ENCODE results near the gene TAF5L. TPM values are rescaled to one million over a fixed set of nuclear protein-coding genes. Genes with fewer than 3 reads are reported as not detected.

Gene TAF5L
- total RNA-seq, 4 donors from 2014 or later: 20.5 to 30.4 (median 24.6) TPM

DNA sequence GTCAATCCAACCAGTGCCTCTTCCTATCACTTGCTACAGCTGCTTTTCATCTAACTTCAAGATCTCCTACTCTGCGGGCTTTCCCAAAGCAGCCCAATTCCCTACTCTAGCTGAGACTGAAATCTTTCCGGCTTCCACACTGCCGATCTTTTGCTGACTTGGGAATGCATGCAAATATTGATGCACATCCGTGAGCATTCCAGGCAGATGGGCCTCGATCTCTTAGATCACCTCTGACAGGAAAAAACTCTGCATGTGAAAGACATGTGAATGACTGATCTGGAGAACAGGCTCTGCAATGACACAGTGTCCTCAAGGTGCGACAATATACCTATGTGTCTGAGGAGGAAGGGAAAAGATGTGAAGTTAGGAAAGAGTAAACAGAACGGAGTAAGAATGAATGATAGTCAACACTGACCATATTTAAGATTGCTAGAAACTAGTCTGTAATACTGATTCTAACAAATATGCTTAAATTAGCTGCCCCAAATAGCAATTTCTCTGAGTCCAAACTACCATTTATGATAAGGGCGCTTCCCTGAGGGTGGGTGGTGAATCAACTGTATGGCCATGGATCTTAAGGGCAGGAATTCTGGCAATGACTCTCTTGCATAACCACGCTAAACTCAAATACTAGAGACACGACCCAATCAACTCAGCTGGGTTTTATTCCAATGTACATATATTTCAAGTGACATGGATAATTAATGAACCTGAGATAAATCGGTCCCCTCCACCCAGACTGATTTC is 8.4 kb downstream of the TAF5L start:
- Histone ChIP-seq H3K4me1 (peaks cover 0 to 41% (median 5%) of the 10 kb centered on the region in 3 donors), H3K4me3 (no peak overlapping the region), H3K27ac (no peak overlapping the region), H3K36me3 (peaks cover 0 to 19% of the 10 kb centered on the region in 2 donors), H3K9me3 (no peaks in the 10 kb centered on the region), H3K27me3 (no peaks in the 10 kb centered on the region)
- 74 to 81% methylated on average over 4 to 11 of the region's 11 CpGs for WGBS, 2 donors (ENCODE audit: low coverage in 1 of 2)
- no peak for ATAC-seq
- TF ChIP-seq EP300 (IDR thresholded peaks at IDR 0.05) (no peak), POLR2AphosphoS5 (IDR thresholded peaks at IDR 0.05) (no peak), POLR2A (IDR thresholded peaks at IDR 0.05) (no peak)
- TF ChIP-seq, protein P1, sequence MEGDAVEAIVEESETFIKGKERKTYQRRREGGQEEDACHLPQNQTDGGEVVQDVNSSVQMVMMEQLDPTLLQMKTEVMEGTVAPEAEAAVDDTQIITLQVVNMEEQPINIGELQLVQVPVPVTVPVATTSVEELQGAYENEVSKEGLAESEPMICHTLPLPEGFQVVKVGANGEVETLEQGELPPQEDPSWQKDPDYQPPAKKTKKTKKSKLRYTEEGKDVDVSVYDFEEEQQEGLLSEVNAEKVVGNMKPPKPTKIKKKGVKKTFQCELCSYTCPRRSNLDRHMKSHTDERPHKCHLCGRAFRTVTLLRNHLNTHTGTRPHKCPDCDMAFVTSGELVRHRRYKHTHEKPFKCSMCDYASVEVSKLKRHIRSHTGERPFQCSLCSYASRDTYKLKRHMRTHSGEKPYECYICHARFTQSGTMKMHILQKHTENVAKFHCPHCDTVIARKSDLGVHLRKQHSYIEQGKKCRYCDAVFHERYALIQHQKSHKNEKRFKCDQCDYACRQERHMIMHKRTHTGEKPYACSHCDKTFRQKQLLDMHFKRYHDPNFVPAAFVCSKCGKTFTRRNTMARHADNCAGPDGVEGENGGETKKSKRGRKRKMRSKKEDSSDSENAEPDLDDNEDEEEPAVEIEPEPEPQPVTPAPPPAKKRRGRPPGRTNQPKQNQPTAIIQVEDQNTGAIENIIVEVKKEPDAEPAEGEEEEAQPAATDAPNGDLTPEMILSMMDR (IDR thresholded peaks at IDR 0.05): no peak

DNA sequence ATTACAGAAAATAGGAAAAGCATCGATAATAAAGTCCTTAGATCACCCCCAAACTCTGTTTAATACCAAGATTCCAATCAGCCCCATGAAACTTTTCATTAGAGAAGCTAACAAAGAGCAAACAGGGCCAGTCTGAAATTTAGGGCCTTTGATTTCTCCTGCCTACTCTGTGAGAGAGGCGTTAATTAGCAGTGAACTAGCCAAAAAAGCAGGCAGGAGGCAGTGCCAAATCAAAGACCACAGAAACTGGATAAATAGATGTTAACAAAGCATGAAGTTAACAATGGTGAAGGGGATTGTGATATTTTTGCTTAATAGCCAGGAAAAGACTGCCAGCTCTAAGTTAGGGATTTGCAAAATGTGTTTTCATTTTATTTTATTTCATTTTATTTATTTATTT is 11.2 kb downstream of the TAF5L start:
- ATAC-seq: no peak
- H3K27me3 ChIP-seq: no peaks in the 10 kb centered on the region
- no peak overlapping the region for H3K27ac ChIP-seq
- peaks cover 0 to 19% (median 0%) of the 10 kb centered on the region in 3 donors for H3K4me1 ChIP-seq
- TF ChIP-seq POLR2A (IDR thresholded peaks at IDR 0.05): no peak
- TF ChIP-seq EP300 (IDR thresholded peaks at IDR 0.05): no peak
- TF ChIP-seq, protein P1 (IDR thresholded peaks at IDR 0.05): no peak
- TF ChIP-seq POLR2AphosphoS5 (IDR thresholded peaks at IDR 0.05): no peak
- H3K36me3 ChIP-seq: peaks cover 0 to 47% of the 10 kb centered on the region in 2 donors
- H3K9me3 ChIP-seq: no peaks in the 10 kb centered on the region
- H3K4me3 ChIP-seq: no peak overlapping the region
- 85 to 97% methylated on average over 2 of the region's 2 CpGs for WGBS, 2 donors (ENCODE audit: low coverage in 1 of 2)

DNA sequence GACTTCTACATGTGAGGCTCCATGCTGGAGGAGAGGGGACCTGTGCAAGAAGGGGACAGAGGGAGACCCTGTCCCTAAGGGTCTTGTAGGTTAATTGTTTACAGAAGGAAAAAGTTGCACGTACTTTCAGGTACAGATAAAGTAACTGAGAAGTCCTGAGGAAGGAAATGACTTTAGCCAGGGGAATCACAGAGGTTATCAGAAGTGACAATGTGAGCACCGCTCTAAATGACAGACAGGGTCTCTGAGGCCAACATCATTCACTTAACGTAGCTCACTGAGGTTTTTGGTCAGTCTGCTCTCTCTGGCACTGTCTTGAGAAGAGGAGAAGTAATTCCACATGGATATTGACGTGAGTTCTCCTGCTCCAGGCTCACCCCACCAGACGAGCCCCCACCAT is 12.0 kb downstream of the TAF5L start:
- H3K27me3 ChIP-seq: no peaks in the 10 kb centered on the region
- H3K27ac ChIP-seq: no peak overlapping the region
- H3K36me3 ChIP-seq: peaks cover 3 to 55% of the 10 kb centered on the region in 2 donors
- ATAC-seq: no peak
- 76 to 86% methylated on average over 1 to 3 of the region's 5 CpGs for WGBS, 2 donors (ENCODE audit: low coverage in 1 of 2)
- H3K4me1 ChIP-seq: peaks cover 0 to 18% (median 0%) of the 10 kb centered on the region in 3 donors
- H3K9me3 ChIP-seq: no peaks in the 10 kb centered on the region
- no peak overlapping the region for H3K4me3 ChIP-seq
- TF ChIP-seq POLR2A (IDR thresholded peaks at IDR 0.05): no peak
- TF ChIP-seq POLR2AphosphoS5 (IDR thresholded peaks at IDR 0.05): no peak
- no peak for TF ChIP-seq EP300 (IDR thresholded peaks at IDR 0.05)
- TF ChIP-seq, protein P1 (IDR thresholded peaks at IDR 0.05): no peak

DNA sequence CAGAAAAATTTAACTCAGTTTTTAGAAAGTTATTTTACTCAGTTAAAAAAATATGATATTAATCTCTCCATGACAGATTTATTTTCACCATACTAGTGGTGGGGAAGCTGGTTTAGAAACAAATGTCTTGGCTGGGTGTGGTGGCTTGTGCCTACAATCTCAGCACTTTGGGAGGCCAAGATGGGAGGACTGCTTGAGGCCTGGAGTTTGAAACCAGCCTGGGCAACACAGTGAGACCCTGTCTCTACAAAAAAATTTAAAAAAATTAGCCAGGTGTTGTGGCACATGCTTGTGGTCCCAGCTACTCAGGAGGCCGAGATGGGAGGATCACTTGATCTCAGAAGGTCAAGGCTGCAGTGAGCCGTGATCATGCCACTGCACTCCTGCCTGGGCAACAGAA is 17.3 kb downstream of the TAF5L start:
- H3K36me3 ChIP-seq: peaks cover 3 to 99% of the 10 kb centered on the region in 2 donors
- no peak overlapping the region for H3K27ac ChIP-seq
- WGBS, 2 donors (ENCODE audit: low coverage in 1 of 2): 86 to 94% methylated on average over 2 of the region's 2 CpGs

More for the DNA sequence above, 17.3 kb downstream of the TAF5L start:
- H3K4me1 ChIP-seq: no peaks in the 10 kb centered on the region
- no peak for ATAC-seq
- H3K4me3 ChIP-seq: no peak overlapping the region
- no peaks in the 10 kb centered on the region for H3K27me3 ChIP-seq
- H3K9me3 ChIP-seq: no peaks in the 10 kb centered on the region
- TF ChIP-seq EP300 (IDR thresholded peaks at IDR 0.05) (no peak), POLR2AphosphoS5 (IDR thresholded peaks at IDR 0.05) (no peak), POLR2A (IDR thresholded peaks at IDR 0.05) (no peak)
- TF ChIP-seq, protein P1 (IDR thresholded peaks at IDR 0.05): no peak

All from gastroesophageal sphincter (tissue), 4 donors.